B cell (primary cell): Measurements from ENCODE around the gene DENND4C.

Experiments
- CTCF ChIP-seq: fragments of 200-600 bp; IDR thresholded peaks from one replicate; pipeline ENCODE4 v1.8.0; 2022; ENCODE audit warnings: antibody characterized with exemption, mild to moderate bottlenecking
- EZH2 ChIP-seq: IDR thresholded peaks from 2 replicates; pipeline ENCODE4 v1.6.1; 2012; ENCODE audit warnings: borderline replicate concordance, low read depth, mild to moderate bottlenecking, moderate library complexity, low read length; ENCODE audit not compliant: insufficient read depth, poor library complexity, severe bottlenecking

GRCh38 chr9:19208653-19209052 is 21.8 kb upstream of the DENND4C start:
- TF ChIP-seq CTCF (no peak), EZH2 (no peak)
